ENCODE measurements around the gene FAM131A.

The FAM131A gene

GRCh38 chr3:184395320-184395660, 57.9 kb downstream of the FAM131A start (continued):
- TF ChIP-seq ZNF140 (tag by site-specific recombination; IDR thresholded peaks at IDR 0.05): no peak
